ENCODE data around the gene IFI30.

GRCh38 chr19:18203408-18203862 is 29.8 kb downstream of the IFI30 start:
- TF ChIP-seq FOS (IDR thresholded peaks at IDR 0.05; ENCODE audit: borderline replicate concordance, insufficient read depth, low read length) (no peak), CTCF (IDR thresholded peaks at IDR 0.05; ENCODE audit: extremely low read depth in 1 of 2, insufficient read depth in 1 of 2, low read depth in 1 of 2, low read length in 2 of 2) (no peak), EZH2 (IDR thresholded peaks at IDR 0.05; ENCODE audit: borderline replicate concordance, low read depth, low read length, severe bottlenecking) (no peak), POLR2A (IDR thresholded peaks at IDR 0.05; ENCODE audit: low read depth, low read length) (no peak), POLR2AphosphoS5 (IDR thresholded peaks at IDR 0.05; ENCODE audit: insufficient read depth, low read depth, low read length) (no peak)

All from endothelial cell of umbilical vein (primary cell).